DMS53 treated with DMSO at 0.1 percent for 48 hours (cell line): Measurements from ENCODE around the gene ADAMTSL3.
"Not testable (repeated sequence)": the region's sequence is repeated elsewhere in the genome, so short reads cannot be mapped to it uniquely, and the experiment has no call there.

ENCODE experiments used
- DNase-seq: peaks from one replicate; lab custom pipeline; 2025; ENCODE audit not compliant: unreplicated experiment; lab: John Stamatoyannopoulos, UW

ADAMTSL3 gene

DNA sequence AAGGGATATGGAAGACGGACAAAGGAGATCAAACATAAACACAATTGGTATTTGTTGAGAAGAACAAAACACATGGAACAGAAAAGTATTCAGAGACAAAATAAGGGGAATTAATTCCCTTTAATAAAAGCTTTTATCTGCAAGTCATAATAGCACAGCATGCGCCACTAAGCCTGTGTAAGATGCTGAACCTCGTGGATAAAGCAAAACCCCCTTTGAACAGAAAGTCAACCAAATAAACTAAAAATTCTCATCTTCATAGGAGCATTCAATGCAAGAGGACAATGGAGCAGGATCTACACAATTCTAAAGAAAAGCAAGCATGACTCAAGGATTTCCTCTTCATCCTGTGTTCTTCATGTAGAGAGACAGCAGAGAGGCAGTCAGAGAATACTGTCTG is 307.4 kb downstream of the ADAMTSL3 start:
- no peak for DNase-seq

DNA sequence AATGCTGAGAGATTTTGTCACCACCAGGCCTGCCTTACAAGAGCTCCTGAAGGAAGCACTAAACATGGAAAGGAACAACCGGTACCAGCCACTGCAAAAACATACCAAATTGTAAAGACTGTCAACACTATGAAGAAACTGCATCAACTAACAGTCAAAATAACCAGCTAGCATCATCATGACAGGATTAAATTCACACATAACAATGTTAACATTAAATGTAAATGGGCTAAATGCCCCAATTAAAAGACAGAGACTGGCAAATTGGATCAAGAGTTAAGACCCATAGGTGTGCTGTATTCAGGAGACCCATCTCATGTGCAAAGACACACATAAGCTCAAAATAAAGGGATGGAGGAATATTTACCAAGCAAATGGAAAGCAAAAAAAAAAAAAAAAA is 311.0 kb downstream of the ADAMTSL3 start:
- not testable (repeated sequence) for DNase-seq

DNA sequence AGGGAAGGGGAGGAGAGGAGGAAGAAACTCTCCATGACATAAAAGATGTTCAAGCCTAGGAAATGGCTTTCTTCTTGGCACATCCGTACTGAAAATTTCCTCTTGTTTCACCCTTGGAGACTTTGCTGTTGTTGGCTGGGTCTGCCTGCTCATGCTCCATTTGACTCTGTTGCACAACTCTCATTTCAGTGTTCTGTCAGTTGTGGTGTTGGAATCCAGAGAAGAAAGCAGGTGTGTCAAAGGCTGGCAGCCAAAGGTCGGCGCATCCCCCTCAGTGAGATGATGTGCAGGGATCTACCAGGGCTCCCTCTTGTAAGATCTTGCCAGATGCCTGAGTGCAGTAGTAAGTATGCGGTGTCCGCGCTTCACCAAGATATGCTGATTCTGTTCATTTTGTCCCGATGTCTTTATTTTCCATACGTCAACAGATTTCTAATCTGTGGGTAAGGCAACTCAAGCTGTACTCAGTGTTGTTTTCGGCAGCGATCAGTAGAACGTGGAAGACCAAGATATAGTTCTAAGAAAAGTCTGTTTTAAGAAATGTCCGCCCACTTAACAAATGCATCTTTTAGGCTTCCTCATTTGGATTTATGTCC is 316.5 kb downstream of the ADAMTSL3 start:
- DNase-seq: no peak

DNA sequence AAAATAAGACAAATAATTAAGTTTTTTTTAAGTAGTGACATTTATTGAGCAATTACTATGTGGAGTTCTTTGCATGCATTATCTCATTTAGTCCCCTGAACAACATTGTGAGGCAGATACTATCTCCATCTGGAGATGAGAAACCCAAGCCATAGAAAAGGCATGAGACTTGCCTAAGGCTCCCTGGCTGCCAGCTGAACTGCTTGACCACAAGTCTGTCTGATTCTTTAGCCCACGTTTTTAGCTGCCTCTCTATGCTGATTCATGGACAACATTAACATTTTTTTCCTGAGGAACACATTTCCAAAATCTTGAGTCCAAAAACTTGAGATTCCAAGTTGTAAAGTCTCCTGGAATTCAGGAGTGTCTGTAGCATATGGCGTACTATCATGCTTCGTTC is 318.1 kb downstream of the ADAMTSL3 start:
- DNase-seq: no peak

DNA sequence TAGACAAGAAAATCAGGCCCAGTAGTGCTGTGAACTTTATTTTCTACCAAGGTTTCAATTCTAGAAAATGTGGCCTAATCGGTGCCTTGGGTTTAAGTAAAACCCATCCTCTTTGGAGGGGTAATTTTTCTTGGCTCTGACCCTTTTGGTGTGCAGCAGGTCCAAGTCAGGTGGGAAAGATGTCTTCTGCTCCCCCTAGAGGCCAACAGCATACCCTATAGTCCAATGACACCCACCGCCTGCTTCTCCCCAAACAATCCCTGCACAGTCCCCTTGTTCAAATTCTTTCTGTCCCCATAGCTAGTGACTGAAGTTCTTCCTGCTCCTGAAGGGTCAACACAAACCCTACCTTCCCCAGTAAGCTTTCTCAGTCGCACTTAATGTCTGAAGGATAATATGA is 319.9 kb downstream of the ADAMTSL3 start:
- no peak for DNase-seq

DNA sequence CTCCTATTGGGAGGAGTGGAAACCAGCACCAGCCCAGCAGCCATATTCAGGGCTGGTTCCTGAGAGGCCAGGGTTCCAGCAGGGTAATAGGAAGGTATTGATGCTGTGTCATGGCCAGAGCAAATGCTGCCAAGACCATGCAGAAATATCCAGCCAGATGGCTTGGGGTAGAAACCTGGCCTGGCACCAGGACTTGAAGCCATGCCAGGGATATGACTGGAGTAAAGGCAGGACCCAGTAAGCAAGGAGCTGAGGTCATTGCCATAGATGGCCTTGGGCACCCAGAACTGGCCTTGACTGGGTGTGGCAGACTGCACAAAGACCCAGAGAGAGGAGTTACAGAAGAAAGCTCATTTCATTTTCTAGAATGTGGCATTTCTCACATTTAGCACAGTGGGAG is 324.1 kb downstream of the ADAMTSL3 start:
- DNase-seq: no peak

DNA sequence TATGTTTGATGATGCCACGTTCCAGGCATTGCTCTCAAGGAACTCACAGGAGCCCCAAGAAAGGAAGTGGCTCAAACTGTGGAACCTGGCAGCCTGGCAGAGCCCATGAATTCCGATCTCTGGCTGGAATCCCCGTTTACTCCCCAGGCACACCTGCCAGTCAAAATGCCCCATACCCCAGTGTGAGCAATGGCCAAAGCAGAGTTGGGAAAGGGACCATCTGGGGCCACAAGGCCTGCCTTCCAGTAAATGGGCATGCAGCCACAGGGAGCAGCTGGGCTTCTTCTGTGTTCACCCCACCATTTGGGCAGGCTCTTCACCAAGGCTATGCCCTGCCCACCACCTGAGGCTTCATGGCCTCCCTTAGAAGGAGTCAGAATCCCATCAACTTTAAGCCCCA is 324.7 kb downstream of the ADAMTSL3 start:
- DNase-seq: no peak

DNA sequence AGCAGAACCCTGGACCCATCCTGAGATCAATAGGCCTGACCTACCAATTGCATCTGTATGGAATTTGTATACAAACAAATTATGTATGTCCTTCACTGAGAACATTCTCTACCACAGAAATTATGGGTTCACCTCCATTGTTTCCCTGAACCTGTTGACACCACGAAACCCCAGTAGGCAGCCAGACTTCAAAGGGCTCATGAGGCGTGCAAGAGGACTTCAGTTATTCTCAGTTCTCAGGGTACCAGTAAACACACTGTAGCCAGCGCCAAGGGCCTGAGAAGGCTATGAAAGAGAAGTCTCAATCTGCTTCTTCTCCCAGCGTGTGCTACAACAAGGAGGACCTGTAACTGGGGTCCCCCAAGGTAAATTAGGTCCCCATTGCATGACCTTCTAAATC is 326.7 kb downstream of the ADAMTSL3 start:
- no peak for DNase-seq

DNA sequence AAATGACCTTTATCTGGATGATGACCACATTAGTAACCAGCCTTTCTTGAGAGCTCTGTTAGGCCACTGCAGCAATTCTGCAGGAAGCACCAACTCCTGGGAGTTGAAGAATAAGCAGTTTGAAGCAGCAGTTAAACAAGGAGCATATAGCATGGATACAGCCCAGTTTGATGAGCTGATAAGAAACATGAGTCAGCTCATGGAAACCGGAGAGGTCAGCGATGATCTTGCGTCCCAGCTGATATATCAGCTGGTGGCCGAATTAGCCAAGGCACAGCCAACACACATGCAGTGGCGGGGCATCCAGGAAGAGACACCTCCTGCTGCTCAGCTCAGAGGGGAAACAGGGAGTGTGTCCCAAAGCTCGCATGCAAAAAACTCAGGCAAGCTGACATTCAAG is 328.8 kb downstream of the ADAMTSL3 start:
- no peak for DNase-seq

DNA sequence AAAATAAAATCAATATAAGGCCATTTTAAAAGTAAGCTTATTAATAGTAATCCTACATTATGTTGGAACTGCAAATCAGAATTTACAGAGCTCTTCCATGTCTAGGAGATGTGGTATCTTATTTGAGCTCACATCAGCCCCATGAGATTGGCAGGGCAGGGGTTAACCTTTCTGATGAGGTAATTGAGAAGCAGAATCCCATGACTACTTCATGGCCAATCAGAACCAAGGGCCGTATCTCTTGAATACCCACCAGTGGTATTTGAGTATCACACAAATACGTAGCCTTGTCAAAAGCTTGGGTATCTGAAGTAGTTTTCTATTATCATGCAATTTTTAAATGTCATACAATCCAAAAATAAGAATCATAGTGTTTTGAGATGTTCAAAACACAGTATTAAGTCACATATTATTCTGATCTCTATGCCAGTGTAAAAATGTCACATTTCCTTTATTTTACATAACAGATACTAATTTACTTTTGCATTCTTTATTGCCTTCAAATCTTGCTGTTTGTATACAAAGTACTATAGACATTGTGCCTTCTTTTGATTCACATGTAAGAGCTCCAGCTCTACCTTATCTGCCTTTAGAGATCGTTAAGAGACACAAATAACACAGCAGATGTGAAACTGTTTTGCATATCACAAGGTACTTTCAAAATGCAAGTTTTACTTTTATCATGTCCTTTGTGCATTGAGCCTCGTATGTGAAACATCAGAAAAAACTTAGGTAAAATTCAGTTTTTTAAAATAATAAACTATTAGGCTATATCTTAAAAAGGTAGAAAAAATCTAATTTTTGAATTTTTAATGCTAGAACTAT is 329.9 kb downstream of the ADAMTSL3 start:
- DNase-seq: no peak

DNA sequence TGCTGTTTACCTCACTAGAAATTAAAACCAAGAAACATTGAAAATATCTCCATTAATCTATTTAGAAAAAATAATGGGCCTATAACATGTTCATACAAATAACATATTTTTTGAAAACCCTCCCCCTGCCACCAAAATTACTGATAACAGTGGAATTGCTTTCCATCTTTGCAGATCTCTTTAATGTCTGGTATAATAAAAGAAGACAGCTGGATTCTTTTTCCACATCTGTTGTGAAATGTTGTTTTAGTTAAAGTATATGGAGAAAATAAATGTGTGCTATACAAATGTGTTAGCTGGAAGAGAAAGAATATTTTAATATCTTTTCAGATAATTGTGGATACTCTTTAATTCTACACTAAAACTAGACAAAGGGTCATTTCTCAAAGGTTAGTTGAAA is 330.7 kb downstream of the ADAMTSL3 start:
- no peak for DNase-seq

DNA sequence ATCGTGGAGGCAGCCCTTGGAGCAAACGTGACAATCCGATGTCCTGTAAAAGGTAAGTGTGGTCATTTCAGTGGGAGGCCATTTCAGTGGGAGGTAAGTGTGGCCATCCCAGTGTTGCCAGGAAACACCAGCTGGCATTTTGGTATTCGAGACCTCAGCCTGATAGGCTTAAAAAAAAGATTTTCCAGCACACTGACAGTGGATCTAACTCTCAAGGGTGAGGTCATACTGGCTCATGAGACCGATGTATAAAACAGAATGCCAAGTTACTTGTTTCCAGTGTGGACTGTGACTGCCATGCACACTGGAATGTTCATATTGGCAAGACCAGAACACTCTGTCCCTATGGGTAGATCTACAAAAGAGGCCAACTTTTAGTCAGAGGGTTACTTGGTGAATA is 337.2 kb downstream of the ADAMTSL3 start:
- no peak for DNase-seq

DNA sequence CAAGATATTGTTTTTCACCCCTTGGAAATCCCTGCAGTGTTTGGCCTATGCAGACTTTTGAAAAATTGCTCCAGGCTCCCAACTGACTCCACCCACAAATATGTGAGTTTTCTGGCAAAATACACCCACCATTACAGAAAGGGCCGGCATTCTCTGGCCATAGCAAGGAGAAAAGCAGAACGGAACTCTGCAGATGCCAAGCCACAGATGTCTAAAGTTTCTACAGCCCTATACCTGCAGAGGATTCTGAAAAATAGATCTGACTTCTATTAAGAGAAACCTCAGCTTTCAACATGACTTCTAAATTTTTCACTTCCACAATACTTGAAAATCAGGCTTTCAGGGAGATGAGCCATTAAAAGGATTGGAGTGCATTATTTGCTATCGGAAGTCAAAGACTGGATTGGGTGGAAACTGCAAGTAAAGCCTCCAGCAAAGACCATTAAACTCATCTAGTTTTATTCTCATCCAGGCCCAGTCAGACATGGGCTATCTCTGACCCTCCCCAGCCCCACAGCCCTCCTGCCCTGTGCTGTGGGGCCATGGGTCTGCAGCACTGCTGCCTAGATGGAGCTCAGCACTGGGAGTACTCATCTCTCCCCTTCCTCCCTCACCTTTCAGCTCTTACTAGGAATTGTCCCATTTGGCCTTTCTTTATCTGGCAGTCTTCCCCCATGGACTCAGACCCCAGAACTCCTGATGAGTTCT is 338.6 kb downstream of the ADAMTSL3 start:
- no peak for DNase-seq

DNA sequence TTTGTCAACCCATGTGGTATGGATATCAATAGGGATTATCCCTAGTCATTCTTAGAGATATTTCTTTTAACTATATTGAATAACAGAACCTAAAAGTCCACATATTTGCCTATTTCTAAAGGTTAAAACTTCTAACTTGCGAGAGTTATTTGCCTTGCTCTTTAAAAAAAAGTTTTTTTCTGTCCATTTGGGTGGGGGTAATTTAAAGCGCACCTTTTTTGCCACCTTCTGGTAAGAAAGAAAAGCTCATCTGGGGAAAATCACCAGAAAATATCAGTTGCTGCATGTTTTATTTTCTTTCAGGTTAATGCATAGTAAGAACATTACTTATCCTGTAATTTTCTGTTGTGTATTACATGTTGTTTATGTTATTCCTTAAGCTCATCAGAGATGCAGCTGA is 339.7 kb downstream of the ADAMTSL3 start:
- DNase-seq: no peak

DNA sequence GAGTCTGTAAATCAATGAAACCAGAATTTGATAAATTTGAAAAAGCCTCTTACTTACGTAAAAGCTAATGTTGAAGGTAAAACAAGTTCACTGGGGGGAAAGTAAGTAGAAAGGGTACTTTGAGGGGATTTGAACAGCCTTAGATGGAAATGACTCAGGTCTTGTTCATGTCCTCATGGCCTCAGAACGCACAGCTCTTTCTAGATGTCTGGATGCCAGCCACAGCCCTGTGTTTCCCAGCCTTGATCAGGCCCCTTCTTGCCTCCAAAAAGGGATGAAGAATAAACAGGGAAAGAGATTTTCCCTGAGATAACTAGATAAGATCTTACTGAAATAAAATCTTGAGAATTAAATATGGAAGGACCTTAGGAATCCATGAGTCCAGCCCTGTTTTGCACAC is 344.6 kb downstream of the ADAMTSL3 start:
- no peak for DNase-seq

DNA sequence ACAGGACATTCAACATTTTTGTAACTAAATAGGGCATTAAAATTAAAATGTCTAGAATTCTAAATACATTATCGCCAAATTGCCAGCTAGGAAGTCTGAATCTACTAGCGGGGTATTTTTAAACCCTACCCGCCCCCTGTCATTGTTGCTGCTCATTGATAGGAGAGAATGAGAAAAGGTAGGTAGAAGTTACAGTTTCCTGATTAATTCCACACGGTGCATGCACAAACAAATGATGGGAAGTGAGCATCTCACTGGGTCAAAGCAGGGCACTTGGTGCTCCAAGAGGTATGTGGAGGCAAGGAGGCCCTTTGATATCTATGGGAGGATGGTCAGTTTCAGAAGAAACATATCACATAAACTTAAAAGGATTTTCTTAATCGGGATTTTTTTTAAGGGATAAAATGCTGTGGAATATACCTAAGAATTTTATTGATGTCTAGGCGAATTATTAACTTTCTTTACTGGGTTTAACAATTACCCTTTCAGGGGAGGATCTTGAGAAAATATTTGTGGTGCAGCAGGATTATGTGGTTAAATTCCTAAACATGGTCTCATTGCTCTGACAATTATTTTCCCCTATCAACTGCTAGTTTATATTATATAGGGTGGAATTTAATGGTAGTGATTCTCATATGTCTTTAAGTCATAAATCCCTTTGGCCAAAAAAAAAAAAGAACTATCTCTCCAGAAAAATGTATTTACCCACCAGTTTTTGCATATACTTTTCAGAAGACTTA is 345.6 kb downstream of the ADAMTSL3 start:
- no peak for DNase-seq

DNA sequence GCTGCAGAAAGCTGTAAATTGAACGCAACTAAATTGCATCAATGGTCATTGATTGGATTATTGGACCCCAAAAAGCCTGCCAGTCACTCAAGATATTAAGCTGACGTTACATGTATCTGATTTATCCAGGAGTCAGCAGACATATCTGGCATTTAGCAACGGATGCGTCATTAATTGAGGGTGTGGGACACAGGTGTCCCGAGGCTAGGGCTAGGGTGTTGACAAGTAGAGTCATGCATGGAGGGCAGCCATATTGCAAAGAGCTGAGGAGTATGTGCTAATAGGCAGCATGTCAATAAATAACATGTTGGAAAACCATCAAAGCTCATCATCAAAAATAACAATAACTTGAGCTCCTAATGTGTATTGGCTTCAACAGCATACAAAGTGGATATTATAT is 347.1 kb downstream of the ADAMTSL3 start:
- DNase-seq: no peak

DNA sequence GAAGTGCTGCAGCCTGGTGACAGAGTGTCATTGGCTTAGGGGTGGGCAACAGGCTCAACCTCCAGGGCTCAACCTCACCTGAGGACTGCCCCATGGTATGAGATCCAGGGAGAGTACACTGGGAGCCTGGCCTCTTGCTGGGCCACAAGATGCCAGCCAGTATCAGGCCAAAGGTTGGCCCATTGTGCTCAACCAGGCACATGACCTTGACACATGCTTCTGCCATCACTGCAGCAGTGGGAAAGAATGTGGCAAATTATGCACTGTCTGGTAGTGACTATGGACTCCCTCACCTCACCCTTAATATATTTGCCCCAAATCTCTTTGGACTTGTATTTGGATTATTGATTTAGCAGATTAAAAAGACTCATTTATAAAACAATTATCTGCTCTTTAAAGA is 347.7 kb downstream of the ADAMTSL3 start:
- DNase-seq: no peak

DNA sequence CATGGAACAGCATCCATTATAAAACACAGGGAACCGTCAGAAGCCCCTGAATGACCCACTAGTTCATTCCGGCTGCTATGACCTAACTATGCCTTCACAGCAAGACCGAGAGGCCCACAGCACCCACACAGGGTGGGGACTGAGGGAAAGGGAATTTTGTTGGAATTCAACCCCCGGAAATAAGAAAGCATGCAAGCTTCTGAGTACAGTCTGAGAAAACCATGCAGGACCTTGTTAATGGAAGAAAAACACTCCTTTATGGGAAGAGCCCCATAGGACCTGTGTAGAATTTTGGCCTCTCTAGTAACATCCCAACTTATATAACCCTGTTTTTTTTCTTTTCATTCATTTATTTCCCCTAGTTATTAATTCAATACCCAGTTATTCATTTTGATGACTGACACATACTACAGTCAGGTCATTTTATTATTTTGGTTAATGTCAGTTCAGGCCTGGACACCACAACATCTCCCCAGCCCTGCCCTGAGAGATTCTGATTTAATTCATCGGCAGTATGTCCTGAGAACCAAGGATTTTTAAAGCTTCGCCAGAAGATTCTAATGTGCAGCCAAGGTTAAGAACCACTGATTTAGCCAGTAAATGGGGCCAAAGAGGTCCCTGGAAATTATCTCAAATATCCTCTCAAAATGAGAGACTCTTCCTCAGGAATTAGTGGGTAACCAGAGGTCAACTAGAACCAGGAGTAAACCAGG is 350.0 kb downstream of the ADAMTSL3 start:
- no peak for DNase-seq

DNA sequence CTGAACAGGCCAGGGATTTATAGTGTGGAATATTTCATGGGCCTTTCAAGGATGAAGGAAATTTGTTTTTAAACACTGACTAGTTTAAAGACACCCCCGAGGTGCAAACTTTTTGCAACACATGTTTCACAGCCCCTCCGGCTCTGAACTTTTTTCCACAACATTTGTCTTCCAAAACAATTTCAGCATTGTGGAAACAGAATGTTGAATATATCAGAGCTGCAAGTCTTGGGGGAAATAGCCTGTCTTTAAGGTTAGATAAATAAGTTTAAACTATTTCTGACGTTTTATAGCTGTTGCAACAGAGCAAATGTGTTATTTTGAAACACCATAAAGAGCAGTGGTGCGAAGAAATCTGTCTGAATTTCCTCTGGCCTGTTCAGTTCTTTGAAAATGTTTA is 352.5 kb downstream of the ADAMTSL3 start:
- no peak for DNase-seq

DNA sequence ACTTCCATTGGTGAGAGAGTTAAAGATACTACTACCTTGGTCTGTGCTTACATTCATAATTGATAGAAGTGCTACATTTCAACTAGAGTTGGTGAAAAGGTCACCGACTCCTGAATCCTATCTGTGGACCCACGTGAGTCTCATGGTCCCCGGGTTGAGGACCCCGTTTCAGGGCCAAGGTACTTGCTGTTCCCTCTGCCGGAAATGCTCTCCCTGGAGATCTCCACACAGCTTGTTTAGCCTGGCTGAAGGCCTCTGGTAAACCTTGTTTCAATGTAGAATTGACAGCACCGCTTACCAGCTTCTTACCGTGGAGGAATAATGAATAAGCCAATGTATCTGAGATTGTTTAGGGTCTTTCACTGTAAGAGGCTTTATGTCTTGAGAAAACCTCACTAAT is 355.7 kb downstream of the ADAMTSL3 start:
- DNase-seq: no peak
